Prostate gland (tissue), 2 donors: ENCODE results near the gene CHRND.

ENCODE experiments used
- CTCF ChIP-seq, 4 experiments: fragments of 200-600 bp in 2 of 4; fragments of 450-650 bp in 2 of 4; sonication (generic) in 2 of 4; IDR thresholded peaks; 1 replicate in 3 of 4; 2 replicates in 1 of 4; pipeline ENCODE4 v1.5.1; 2016 to 2019; ENCODE audit warnings: antibody characterized with exemption in 4 of 4, mild to moderate bottlenecking in 2 of 4, moderate library complexity in 2 of 4
- POLR2A ChIP-seq: fragments of 450-650 bp; IDR thresholded peaks from one replicate; pipeline ENCODE4 v1.6.1; 2016; ENCODE audit warnings: antibody characterized with exemption, mild to moderate bottlenecking

GRCh38 chr2:232485757-232486557 is 40.0 kb upstream of the CHRND start:
- TF ChIP-seq CTCF (IDR thresholded peaks at IDR 0.05): no peak
- no peak for TF ChIP-seq POLR2A
